Hepatic stellate cell (primary cell): ENCODE data around the gene COL24A1.
A peak's percentile ranks its signal among the peaks of the same experiment; 100 is the strongest.
"Not testable (repeated sequence)": the region's sequence is repeated elsewhere in the genome, so short reads cannot be mapped to it uniquely, and the experiment has no call there.

Experiments used
- DNase-seq: peaks from one replicate; pipeline ENCODE4 v3.0.0; 2011; ENCODE audit warnings: low spot score

Gene COL24A1

GRCh38 chr1:85984636-85985035, 171.9 kb downstream of the COL24A1 start:
- DNase-seq: no peak

- DNase-seq: no peak
These were observed 173.3 kb downstream of the COL24A1 start for GRCh38 chr1:85983316-85983715.

GRCh38 chr1:85976516-85977205, 179.9 kb downstream of the COL24A1 start:
- DNase-seq: no peak

GRCh38 chr1:85975912-85976371, 180.6 kb downstream of the COL24A1 start:
- DNase-seq: no peak

GRCh38 chr1:85962457-85962856, 194.1 kb downstream of the COL24A1 start:
- no peak for DNase-seq

GRCh38 chr1:85957760-85958159, 198.8 kb downstream of the COL24A1 start:
- DNase-seq: no peak

GRCh38 chr1:85955218-85955617, 201.4 kb downstream of the COL24A1 start:
- not testable (repeated sequence) for DNase-seq

GRCh38 chr1:85952460-85952859, 204.1 kb downstream of the COL24A1 start:
- DNase-seq: no peak

GRCh38 chr1:85947186-85947585, 209.4 kb downstream of the COL24A1 start:
- no peak for DNase-seq

- DNase-seq: no peak
These were observed 212.6 kb downstream of the COL24A1 start for GRCh38 chr1:85943945-85944344.

GRCh38 chr1:85943526-85943925, 213.0 kb downstream of the COL24A1 start:
- DNase-seq: no peak

GRCh38 chr1:85940656-85941306, 215.8 kb downstream of the COL24A1 start:
- DNase-seq: peak; percentile 4

GRCh38 chr1:85938829-85939228, 217.7 kb downstream of the COL24A1 start:
- no peak for DNase-seq

- DNase-seq: no peak
These were observed 220.1 kb downstream of the COL24A1 start for GRCh38 chr1:85936470-85936869.

GRCh38 chr1:85936057-85936456, 220.5 kb downstream of the COL24A1 start:
- DNase-seq: no peak

- DNase-seq: no peak
These were observed 221.3 kb downstream of the COL24A1 start for GRCh38 chr1:85935234-85935633.

- DNase-seq: no peak
These were observed 222.1 kb downstream of the COL24A1 start for GRCh38 chr1:85934516-85934915.

- DNase-seq: no peak
These were observed 222.6 kb downstream of the COL24A1 start for GRCh38 chr1:85933961-85934360.

- no peak for DNase-seq
These were observed 244.8 kb downstream of the COL24A1 start for GRCh38 chr1:85911742-85912141.

GRCh38 chr1:85900921-85901320, 255.7 kb downstream of the COL24A1 start:
- no peak for DNase-seq

GRCh38 chr1:85898861-85899260, 257.7 kb downstream of the COL24A1 start:
- no peak for DNase-seq

GRCh38 chr1:85894651-85895050, 261.9 kb downstream of the COL24A1 start:
- peak; percentile 31 for DNase-seq

GRCh38 chr1:85892366-85892765, 264.2 kb downstream of the COL24A1 start:
- no peak for DNase-seq

- no peak for DNase-seq
These were observed 266.7 kb downstream of the COL24A1 start for GRCh38 chr1:85889870-85890269.
